Prostate gland (tissue), 2 donors: ENCODE results near the gene TGM6.

Source experiments
- CTCF ChIP-seq, 4 experiments: fragments of 200-600 bp in 2 of 4; fragments of 450-650 bp in 2 of 4; sonication (generic) in 2 of 4; IDR thresholded peaks; 1 replicate in 3 of 4; 2 replicates in 1 of 4; pipeline ENCODE4 v1.5.1; 2016 to 2019; ENCODE audit warnings: antibody characterized with exemption in 4 of 4, mild to moderate bottlenecking in 2 of 4, moderate library complexity in 2 of 4
- POLR2A ChIP-seq: fragments of 450-650 bp; IDR thresholded peaks from one replicate; pipeline ENCODE4 v1.6.1; 2016; ENCODE audit warnings: antibody characterized with exemption, mild to moderate bottlenecking
- POLR2AphosphoS5 ChIP-seq: sonication (generic); formaldehyde crosslinking; IDR thresholded peaks from one replicate; pipeline ENCODE4 v1.6.1; 2017; ENCODE audit warnings: antibody characterized with exemption

GRCh38 chr20:2382833-2383232, 2.1 kb downstream of the TGM6 start:
- TF ChIP-seq POLR2AphosphoS5 (no peak), POLR2A (no peak), CTCF (IDR thresholded peaks at IDR 0.05) (no peak)
